Trophoblast cell (in vitro differentiated cells and primary cell): ENCODE measurements around the gene KLHL2.
"Not testable (repeated sequence)": the region's sequence is repeated elsewhere in the genome, so short reads cannot be mapped to it uniquely, and the experiment has no call there.

Experiments
- DNase-seq, 2 donors: peaks; one replicate each; pipeline ENCODE4 v3.0.0-alpha.2; 2016
- H2AFZ ChIP-seq: 2 replicates; pipeline ENCODE4 v1.6.1; 2013; ENCODE audit warnings: low read length, moderate library complexity, mild to moderate bottlenecking; ENCODE audit not compliant: insufficient read depth, poor library complexity
- H2AK5ac ChIP-seq: 2 replicates; pipeline ENCODE4 v1.6.1; 2013; ENCODE audit warnings: mild to moderate bottlenecking, low read length
- H2BK120ac ChIP-seq: 2 replicates; pipeline ENCODE4 v1.6.1; 2013; ENCODE audit warnings: low read length, mild to moderate bottlenecking, moderate library complexity; ENCODE audit not compliant: insufficient read depth, poor library complexity
- H2BK12ac ChIP-seq: 2 replicates; pipeline ENCODE4 v1.6.1; 2013; ENCODE audit warnings: mild to moderate bottlenecking, low read length, moderate library complexity
- H2BK5ac ChIP-seq: 2 replicates; pipeline ENCODE4 v1.6.1; 2013; ENCODE audit warnings: low read length, low read depth, moderate library complexity, mild to moderate bottlenecking; ENCODE audit not compliant: poor library complexity
- H3K14ac ChIP-seq: 2 replicates; pipeline ENCODE4 v1.6.1; 2013; ENCODE audit warnings: mild to moderate bottlenecking, low read length
- H3K18ac ChIP-seq: 2 replicates; pipeline ENCODE4 v1.6.1; 2013; ENCODE audit warnings: mild to moderate bottlenecking, low read length
- H3K23ac ChIP-seq: 2 replicates; pipeline ENCODE4 v1.6.1; 2013; ENCODE audit warnings: low read length
- H3K27ac ChIP-seq: 2 replicates; pipeline ENCODE4 v1.5.1; 2013; ENCODE audit warnings: low read depth, mild to moderate bottlenecking, inconsistent platforms, low read length, moderate library complexity
- H3K27me3 ChIP-seq: 2 replicates; pipeline ENCODE4 v1.6.1; 2013; ENCODE audit warnings: inconsistent platforms, mild to moderate bottlenecking, low read length, moderate library complexity; ENCODE audit not compliant: insufficient read depth
- H3K36me3 ChIP-seq, 2 experiments: 1 replicate in 1 of 2; 2 replicates in 1 of 2; pipeline ENCODE4 v1.6.1; 2013; ENCODE audit warnings: low read length in 2 of 2, mild to moderate bottlenecking in 2 of 2, moderate library complexity in 1 of 2; ENCODE audit not compliant: insufficient read depth in 2 of 2, control insufficient read depth in 1 of 2
- H3K4ac ChIP-seq: 2 replicates; pipeline ENCODE4 v1.6.1; 2013; ENCODE audit warnings: low read depth, mild to moderate bottlenecking, low read length, moderate library complexity
- H3K4me1 ChIP-seq, 2 experiments: 1 replicate in 1 of 2; 2 replicates in 1 of 2; pipeline ENCODE4 v1.6.1; 2013; ENCODE audit warnings: low read length in 2 of 2, mild to moderate bottlenecking in 2 of 2, moderate library complexity in 1 of 2; ENCODE audit not compliant: insufficient read depth in 2 of 2, control insufficient read depth in 1 of 2
- H3K4me2 ChIP-seq: 2 replicates; pipeline ENCODE4 v1.6.1; 2013; ENCODE audit warnings: inconsistent platforms, mild to moderate bottlenecking, low read length, moderate library complexity
- H3K4me3 ChIP-seq: 2 replicates; pipeline ENCODE4 v1.5.1; 2013; ENCODE audit warnings: mild to moderate bottlenecking, low read depth, low read length, inconsistent platforms
- H3K79me1 ChIP-seq: one replicate; pipeline ENCODE4 v1.6.1; 2013; ENCODE audit warnings: low read length
- H3K79me2 ChIP-seq: 2 replicates; pipeline ENCODE4 v1.6.1; 2013; ENCODE audit warnings: low read length, mild to moderate bottlenecking; ENCODE audit not compliant: control insufficient read depth, insufficient read depth, poor library complexity
- H3K9ac ChIP-seq: 2 replicates; pipeline ENCODE4 v1.6.1; 2013; ENCODE audit warnings: mild to moderate bottlenecking, low read length
- H3K9me3 ChIP-seq: 2 replicates; pipeline ENCODE4 v1.6.1; 2013; ENCODE audit warnings: low read depth, mild to moderate bottlenecking, control low read depth, inconsistent platforms, low read length; ENCODE audit not compliant: insufficient read depth
- H4K12ac ChIP-seq: 2 replicates; pipeline ENCODE4 v1.6.1; 2013; ENCODE audit warnings: low read depth, mild to moderate bottlenecking, low read length, moderate library complexity
- H4K8ac ChIP-seq: 2 replicates; pipeline ENCODE4 v1.6.1; 2013; ENCODE audit warnings: low read depth, mild to moderate bottlenecking, low read length, moderate library complexity
- H4K91ac ChIP-seq: one replicate; pipeline ENCODE4 v1.6.1; 2013; ENCODE audit warnings: low read depth, mild to moderate bottlenecking, low read length, moderate library complexity
- WGBS: extraction: QIAGEN DNeasy Blood & Tissue Kit; methylation state at CpG from one replicate; pipeline ENCODE4 v1.1.7; 2013; ENCODE audit warnings: missing lambda C conversion rate; ENCODE audit not compliant: insufficient read length, insufficient coverage; ENCODE audit errors: extremely low coverage; 5-methylcytosine and 5-hydroxymethylcytosine counted together

KLHL2 gene

GRCh38 chr4:165275357-165275756 lies 68.0 kb downstream of the KLHL2 start:
- not testable (repeated sequence) for H2BK12ac ChIP-seq, H3K27ac ChIP-seq, H3K9ac ChIP-seq, DNase-seq, H3K4ac ChIP-seq, H4K8ac ChIP-seq, H3K4me1 ChIP-seq, H3K79me2 ChIP-seq, H3K23ac ChIP-seq, H3K9me3 ChIP-seq, H3K27me3 ChIP-seq, H2BK5ac ChIP-seq, H3K14ac ChIP-seq, H3K4me3 ChIP-seq, H2BK120ac ChIP-seq, H4K91ac ChIP-seq, H2AK5ac ChIP-seq, H3K79me1 ChIP-seq, H4K12ac ChIP-seq, H3K36me3 ChIP-seq, H3K18ac ChIP-seq, H3K4me2 ChIP-seq, H2AFZ ChIP-seq
- WGBS: no CpG with 5 or more reads among the region's 3 CpGs

- H3K36me3 ChIP-seq, H2BK120ac ChIP-seq, H3K18ac ChIP-seq, H3K79me2 ChIP-seq, H3K14ac ChIP-seq, H2AFZ ChIP-seq, H2BK12ac ChIP-seq, H3K27ac ChIP-seq, H4K91ac ChIP-seq, H4K12ac ChIP-seq, H3K79me1 ChIP-seq, H3K4ac ChIP-seq, H3K27me3 ChIP-seq, H2BK5ac ChIP-seq, H3K23ac ChIP-seq, H2AK5ac ChIP-seq, H3K9ac ChIP-seq, H3K9me3 ChIP-seq, H3K4me2 ChIP-seq, H3K4me1 ChIP-seq, H3K4me3 ChIP-seq, H4K8ac ChIP-seq: not testable (repeated sequence)
- no CpG with 5 or more reads among the region's 20 CpGs for WGBS
- peak in 1 of 2 donors; percentile 11 for DNase-seq
Measured at GRCh38 chr4:165279531-165279930, 72.2 kb downstream of the KLHL2 start.

DNA sequence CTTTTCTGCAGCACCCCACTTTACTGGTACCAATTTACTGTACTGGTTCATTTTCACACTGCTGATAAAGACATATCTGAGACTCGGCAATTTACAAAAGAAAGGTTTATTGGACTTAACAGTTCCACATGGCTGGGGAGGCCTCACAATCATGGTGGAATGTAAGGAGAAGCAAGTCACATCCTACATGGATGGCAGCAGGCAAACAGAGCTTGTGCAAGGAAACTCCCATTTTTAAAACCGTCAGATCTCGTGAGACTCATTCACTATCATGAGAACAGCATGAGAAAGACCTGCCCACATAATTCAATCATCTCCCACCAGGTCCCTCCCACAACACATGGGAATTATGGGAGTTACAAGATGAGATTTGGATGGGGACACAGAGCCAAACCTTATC lies 77.3 kb downstream of the KLHL2 start:
- H3K9ac ChIP-seq, H2BK120ac ChIP-seq, H3K4me3 ChIP-seq, H3K4me1 ChIP-seq, H3K14ac ChIP-seq, H2AFZ ChIP-seq, H2BK5ac ChIP-seq, H4K12ac ChIP-seq, H3K79me1 ChIP-seq, H2BK12ac ChIP-seq, H3K4me2 ChIP-seq, H3K9me3 ChIP-seq, DNase-seq, H2AK5ac ChIP-seq, H3K79me2 ChIP-seq, H3K4ac ChIP-seq, H3K18ac ChIP-seq, H4K8ac ChIP-seq, H3K36me3 ChIP-seq, H3K27me3 ChIP-seq, H4K91ac ChIP-seq, H3K27ac ChIP-seq, H3K23ac ChIP-seq: not testable (repeated sequence)
- no CpG with 5 or more reads among the region's 3 CpGs for WGBS

DNA sequence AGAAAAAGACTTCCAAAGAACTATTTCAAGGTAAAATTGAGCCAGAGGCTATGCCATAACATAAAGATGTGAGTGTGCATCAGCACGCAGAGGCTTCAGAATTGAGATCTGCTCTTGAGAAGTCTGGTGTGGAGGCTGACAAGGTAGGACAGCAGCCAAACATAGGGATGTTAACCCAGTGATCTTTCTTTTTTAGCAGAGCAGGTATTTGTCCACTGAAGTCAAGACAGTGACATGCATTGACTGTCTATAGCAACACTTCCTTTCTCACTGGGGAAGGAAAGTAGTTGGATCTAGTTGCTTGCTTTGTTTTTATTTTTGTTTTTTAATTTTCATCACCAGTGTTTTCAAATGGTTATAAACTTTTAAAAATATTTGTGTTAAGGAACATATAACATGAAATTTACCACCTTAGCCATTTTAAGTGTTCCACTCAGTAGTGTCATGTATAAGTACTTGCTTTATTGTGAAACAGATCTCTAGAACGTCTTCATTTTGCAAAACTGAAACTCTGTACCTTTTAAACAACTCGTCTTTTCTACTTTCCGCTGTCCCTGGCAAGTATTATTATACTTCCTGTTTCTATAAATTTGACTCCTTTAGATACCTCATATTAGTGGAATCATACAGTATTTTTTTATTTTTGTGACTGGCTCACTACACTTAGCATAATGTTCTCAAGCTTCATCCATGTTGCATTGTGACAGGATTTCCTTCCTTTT lies 79.4 kb downstream of the KLHL2 start:
- H3K27me3 ChIP-seq, H4K8ac ChIP-seq, H3K79me2 ChIP-seq, H3K14ac ChIP-seq, H3K4me2 ChIP-seq, H3K4ac ChIP-seq, H2AK5ac ChIP-seq, H2AFZ ChIP-seq, H3K9me3 ChIP-seq, H3K18ac ChIP-seq, H2BK5ac ChIP-seq, H3K9ac ChIP-seq, H3K4me1 ChIP-seq, H2BK120ac ChIP-seq, H3K79me1 ChIP-seq, H3K27ac ChIP-seq, H4K91ac ChIP-seq, H2BK12ac ChIP-seq, H3K36me3 ChIP-seq, H3K4me3 ChIP-seq, H3K23ac ChIP-seq, H4K12ac ChIP-seq, DNase-seq: not testable (repeated sequence)
- WGBS: no CpG with 5 or more reads among the region's 4 CpGs
